ENCODE measurements around the gene UGT1A7.

DNA sequence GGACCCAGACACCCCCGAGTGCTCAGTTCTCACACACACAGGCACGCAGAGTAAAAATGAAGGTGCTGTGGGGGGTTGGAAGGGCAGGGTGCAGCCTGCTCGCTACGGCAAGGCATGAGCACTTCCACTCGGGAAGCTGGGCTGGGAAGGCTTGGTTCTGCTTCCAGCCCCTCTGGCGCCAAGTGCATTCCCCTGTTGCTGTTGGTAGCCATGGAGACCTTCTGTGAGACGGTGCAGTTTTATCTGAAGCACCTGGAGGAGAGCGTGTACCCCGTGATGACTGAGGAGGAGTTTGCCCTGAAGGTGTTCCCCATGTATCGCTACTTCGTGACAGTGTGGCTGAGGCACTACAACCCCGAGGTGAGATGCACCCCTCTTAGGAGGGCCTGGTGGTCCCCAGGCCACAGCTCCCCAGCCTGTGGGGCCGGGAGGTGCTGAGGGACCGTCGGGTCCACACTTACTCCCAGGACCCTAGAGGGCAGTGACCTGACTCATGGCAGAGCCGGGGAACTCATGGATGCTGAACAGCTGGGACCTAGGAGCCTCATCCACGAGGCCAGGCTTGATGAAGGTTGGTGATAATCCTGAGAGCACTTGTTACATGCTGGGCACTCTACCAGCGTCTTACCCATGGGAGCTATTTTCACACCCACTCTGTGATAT is 111.9 kb downstream of the UGT1A7 start:
- TF ChIP-seq CTCF (conservative IDR thresholded peaks at IDR 0.05; ENCODE audit: low read length) (no peak), EZH2phosphoT487 (IDR thresholded peaks at IDR 0.05; ENCODE audit: borderline replicate concordance) (no peak)

Measured in Loucy (cell line).